ENCODE results near the gene GDAP2. TPM values are rescaled to one million over a fixed set of nuclear protein-coding genes. Genes with fewer than 3 reads are reported as not detected.
"Not testable (repeated sequence)": the region's sequence is repeated elsewhere in the genome, so short reads cannot be mapped to it uniquely, and the experiment has no call there.

The GDAP2 gene
- total and polyA plus RNA-seq, 7 donors = 5.5 to 33.8 (median 19.6) TPM

DNA sequence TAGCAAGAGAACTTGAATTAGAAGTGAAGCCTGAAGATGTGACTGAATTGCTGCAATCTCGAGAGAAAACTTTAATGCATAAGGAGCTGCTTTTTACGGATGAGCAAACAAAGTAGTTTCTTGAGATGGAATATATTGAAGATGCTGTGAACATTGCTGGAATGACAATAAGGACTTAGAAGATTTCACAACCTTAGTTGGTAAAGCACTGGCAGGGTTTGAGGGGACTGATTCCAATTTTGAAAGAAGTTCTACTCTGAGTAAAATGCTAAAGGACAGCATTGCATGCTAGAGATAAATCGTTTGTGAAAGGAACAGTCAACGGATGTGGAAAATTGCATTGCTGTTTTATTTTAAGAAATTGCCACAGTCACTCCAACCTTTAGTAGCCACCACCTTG, 69.5 kb downstream of the GDAP2 start:
- intact Hi-C loops (cut with DNase I) = no loop called here
- no peak for DNase-seq
- TF ChIP-seq POLR2AphosphoS5 (IDR thresholded peaks at IDR 0.05) = no peak
- no peaks in the 10 kb centered on the region for H3K27me3 ChIP-seq
- no peak overlapping the region for H3K27ac ChIP-seq
- H3K36me3 ChIP-seq = peaks cover 0 to 8% (median 0%) of the 10 kb centered on the region in 4 donors
- H3K4me1 ChIP-seq = peaks cover 0 to 8% (median 0%) of the 10 kb centered on the region in 4 donors
- no peak overlapping the region for H3K4me3 ChIP-seq
- 95 to 98% methylated on average over 4 of the region's 4 CpGs for WGBS, 2 donors
- H3K9me3 ChIP-seq = no peaks in the 10 kb centered on the region

DNA sequence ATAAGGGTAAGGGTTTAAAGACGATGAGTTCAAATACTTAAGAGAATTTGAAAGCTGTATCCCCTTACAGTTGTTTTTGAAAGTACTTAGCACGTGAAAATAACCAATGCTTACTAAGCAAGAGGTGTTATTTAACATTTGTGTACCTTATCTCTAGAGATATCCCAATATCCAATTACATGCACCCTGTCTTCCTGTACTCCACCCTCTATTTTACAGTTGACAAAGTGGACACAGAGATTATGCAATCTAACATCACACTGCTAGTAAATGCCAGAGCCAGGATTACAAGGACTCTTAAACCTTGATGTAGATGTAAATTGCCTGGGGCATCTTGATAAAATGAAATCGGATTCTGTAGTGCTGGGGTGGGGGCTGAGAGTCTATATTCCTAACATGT, 72.0 kb downstream of the GDAP2 start:
- WGBS, 2 donors = 34 to 65% methylated on average over 3 of the region's 3 CpGs
- TF ChIP-seq POLR2AphosphoS5 (IDR thresholded peaks at IDR 0.05) (no peak), EP300 (IDR thresholded peaks at IDR 0.05) (no peak), POLR2A (IDR thresholded peaks at IDR 0.05) (no peak), CTCF (IDR thresholded peaks at IDR 0.05) (no peak)

GRCh38 chr1:117852853-117853553, 76.4 kb downstream of the GDAP2 start:
- no peak for TF ChIP-seq EP300 (IDR thresholded peaks at IDR 0.05)
- no peak for TF ChIP-seq POLR2AphosphoS5 (IDR thresholded peaks at IDR 0.05)
- TF ChIP-seq POLR2A (IDR thresholded peaks at IDR 0.05) = no peak
- no peak for TF ChIP-seq CTCF (IDR thresholded peaks at IDR 0.05)
- 80 to 89% methylated on average over 1 of the region's 1 CpG for WGBS, 2 donors
- H3K9me3 ChIP-seq = no peaks in the 10 kb centered on the region
- no peak for DNase-seq
- H3K27me3 ChIP-seq = no peaks in the 10 kb centered on the region
- H3K36me3 ChIP-seq = no peaks in the 10 kb centered on the region
- H3K27ac ChIP-seq = no peak overlapping the region
- intact Hi-C loops (cut with DNase I) = no loop called here
- H3K4me3 ChIP-seq = no peak overlapping the region
- H3K4me1 ChIP-seq = no peaks in the 10 kb centered on the region

More for the DNA sequence above, 72.0 kb downstream of the GDAP2 start:
- intact Hi-C loops (cut with DNase I) = no loop called here
- Histone ChIP-seq H3K4me1 (peaks cover 0 to 8% (median 0%) of the 10 kb centered on the region in 4 donors), H3K9me3 (no peaks in the 10 kb centered on the region), H3K36me3 (no peaks in the 10 kb centered on the region), H3K27me3 (no peaks in the 10 kb centered on the region), H3K27ac (no peak overlapping the region), H3K4me3 (no peak overlapping the region)
- DNase-seq = no peak

DNA sequence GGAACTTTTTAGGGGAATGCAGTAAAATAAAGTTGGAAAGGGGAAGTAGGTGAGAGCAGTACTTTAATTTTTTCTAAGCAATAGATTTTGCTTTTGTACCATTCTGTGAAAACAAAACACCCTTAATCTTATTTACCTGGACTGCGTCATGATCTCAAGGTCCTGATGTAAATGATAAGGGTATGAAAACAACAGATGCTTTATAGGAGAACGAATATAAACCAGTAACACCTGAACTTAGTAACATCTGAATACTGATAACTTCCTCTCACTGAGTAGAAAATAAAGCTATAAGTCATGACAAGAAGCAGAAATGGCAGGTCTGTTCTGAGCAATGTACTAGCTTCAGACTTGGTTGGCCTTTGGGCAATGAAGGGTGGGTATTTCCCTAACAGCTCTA, 77.7 kb downstream of the GDAP2 start:
- TF ChIP-seq EP300 (IDR thresholded peaks at IDR 0.05) (no peak), CTCF (IDR thresholded peaks at IDR 0.05) (no peak), POLR2A (IDR thresholded peaks at IDR 0.05) (no peak), POLR2AphosphoS5 (IDR thresholded peaks at IDR 0.05) (no peak)
- intact Hi-C loops (cut with DNase I) = no loop called here
- Histone ChIP-seq H3K9me3 (no peaks in the 10 kb centered on the region), H3K36me3 (no peaks in the 10 kb centered on the region), H3K4me3 (no peak overlapping the region), H3K27ac (no peak overlapping the region), H3K27me3 (no peaks in the 10 kb centered on the region), H3K4me1 (no peaks in the 10 kb centered on the region)
- 68% methylated on average over 2 of the region's 2 CpGs for WGBS, 2 donors
- no peak for DNase-seq

- no peaks in the 10 kb centered on the region for H3K27me3 ChIP-seq
- peaks cover 0 to 3% (median 0%) of the 10 kb centered on the region in 4 donors for H3K36me3 ChIP-seq
- no peak overlapping the region for H3K4me3 ChIP-seq
- DNase-seq = no peak
- H3K27ac ChIP-seq = no peak overlapping the region
- WGBS, 2 donors = 65 to 82% methylated on average over 7 of the region's 7 CpGs
- TF ChIP-seq POLR2AphosphoS5 (IDR thresholded peaks at IDR 0.05) (no peak), EP300 (IDR thresholded peaks at IDR 0.05) (no peak), POLR2A (IDR thresholded peaks at IDR 0.05) (no peak), CTCF (IDR thresholded peaks at IDR 0.05) (no peak)
- intact Hi-C loops (cut with DNase I) = no loop called here
- peaks cover 0 to 3% (median 0%) of the 10 kb centered on the region in 4 donors for H3K9me3 ChIP-seq
- H3K4me1 ChIP-seq = no peaks in the 10 kb centered on the region
Measured at GRCh38 chr1:117846674-117847425, 82.6 kb downstream of the GDAP2 start.

DNA sequence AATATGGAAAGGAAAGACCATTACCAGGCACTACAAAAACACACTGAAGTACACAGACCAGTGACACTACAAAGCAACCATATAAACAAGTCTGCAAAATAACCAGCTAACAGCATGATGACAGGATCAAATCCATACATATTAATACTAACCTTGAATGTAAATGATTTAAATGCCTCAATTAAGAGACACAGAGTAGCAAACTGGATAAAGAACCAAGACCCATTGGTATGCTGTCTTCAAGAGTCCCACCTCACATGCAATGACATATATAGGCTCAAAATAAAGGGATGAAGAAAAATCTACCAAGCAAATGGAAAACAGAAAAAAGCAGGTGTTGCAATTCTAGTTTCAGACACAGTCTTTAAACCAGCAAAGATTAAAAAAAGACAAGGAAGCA, 84.9 kb downstream of the GDAP2 start:
- H3K9me3 ChIP-seq; H3K4me1 ChIP-seq; H3K27me3 ChIP-seq; H3K4me3 ChIP-seq; H3K36me3 ChIP-seq; intact Hi-C loops (cut with DNase I); H3K27ac ChIP-seq; DNase-seq: not testable (repeated sequence)

Measured in sigmoid colon (tissue), 7 donors.